Mammary epithelial cell (primary cell): ENCODE results near the gene TMEM151A.

Experiments used
- CTCF ChIP-seq, 2 donors: IDR thresholded peaks in 1 of 2; conservative IDR thresholded peaks in 1 of 2; 2 replicates each; pipeline ENCODE4 v1.5.1; 2011 to 2012; ENCODE audit warnings: inconsistent platforms in 2 of 2, low read length in 2 of 2, mild to moderate bottlenecking in 2 of 2, control low read depth in 1 of 2, low read depth in 1 of 2; ENCODE audit not compliant: insufficient read depth in 1 of 2; ENCODE audit errors: extremely low read depth in 1 of 2
- EZH2 ChIP-seq: IDR thresholded peaks from 2 replicates; pipeline ENCODE4 v1.6.1; 2012; ENCODE audit warnings: low read length, inconsistent platforms, borderline replicate concordance

DNA sequence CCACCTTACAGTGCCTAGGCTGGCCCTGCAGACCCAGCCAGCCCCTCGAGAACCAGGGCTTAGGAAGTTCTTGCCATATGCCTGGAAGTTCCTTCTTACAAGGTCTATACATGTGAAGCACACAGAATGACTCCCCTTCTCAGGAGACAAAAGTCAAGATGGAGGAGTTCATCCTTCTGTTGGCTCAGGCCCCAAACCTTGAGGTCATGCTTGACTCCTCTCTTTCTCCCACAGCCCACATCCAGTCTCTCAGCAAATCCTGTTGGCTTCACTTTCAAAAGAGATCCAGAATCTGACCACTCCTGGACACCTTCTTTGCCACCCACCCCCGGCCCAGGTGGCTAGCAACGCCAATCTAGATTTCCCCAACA, 26.9 kb downstream of the TMEM151A start:
- TF ChIP-seq EZH2 (no peak), CTCF (conservative IDR thresholded peaks at IDR 0.05 in 1 of 2, IDR thresholded peaks at IDR 0.05 in 1 of 2; ENCODE audit: extremely low read depth in 1 of 2, insufficient read depth in 1 of 2, low read depth in 1 of 2, low read length in 2 of 2) (no peak)
